Muscle of back (tissue), 13 donors: ENCODE data around the gene HOMER3. TPM values are rescaled to one million over a fixed set of nuclear protein-coding genes. Genes with fewer than 3 reads are reported as not detected.

Source experiments
- DNase-seq, 3 donors: peaks; one replicate each; pipeline versions ENCODE4 v3.0.0 to v3.0.0-alpha.2; 2013
- long read RNA-seq, 9 donors: transcript quantifications; one replicate each; lab custom pipeline, GENCODE V29; 2026
- polyA plus RNA-seq, 10 donors: library from polyadenylated mRNA; unstranded; fragments of 120-200 nt; gene quantifications; one replicate each; pipeline ENCODE4 v1.2.1, GENCODE V29; 2013; ENCODE audit not compliant: insufficient read length in 10 of 10

HOMER3 gene
- 10 to 100 TPM; 56.0 to 77.6 (median 63.5) TPM for polyA plus RNA-seq
- long read RNA-seq, donor 1, transcript HOMER3-202 (10 exons, 1,557 nt) = major isoform, 26 of 29 reads
- long read RNA-seq, donor 1, partial matches to known transcripts = 0 of 29 reads
- long read RNA-seq, donor 1, other reads (novel, unspliced or antisense) = 0 of 29 reads
- long read RNA-seq, donor 2, transcript HOMER3-202 (10 exons, 1,557 nt) = major isoform, 13 of 15 reads
- long read RNA-seq, donor 2, partial matches to known transcripts = 0 of 15 reads
- long read RNA-seq, donor 2, other reads (novel, unspliced or antisense) = 0 of 15 reads
- long read RNA-seq, donor 3 = 0 reads
- long read RNA-seq, donor 4, transcript HOMER3-202 (10 exons, 1,557 nt) = major isoform, 13 of 15 reads
- long read RNA-seq, donor 4, partial matches to known transcripts = 0 of 15 reads
- long read RNA-seq, donor 4, other reads (novel, unspliced or antisense) = 0 of 15 reads
- long read RNA-seq, donor 5, transcript HOMER3-202 (10 exons, 1,557 nt) = major isoform, 19 of 38 reads
- long read RNA-seq, donor 5, partial matches to known transcripts = 15 of 38 reads
- long read RNA-seq, donor 5, other reads (novel, unspliced or antisense) = 0 of 38 reads
- long read RNA-seq, donor 6, transcript HOMER3-202 (10 exons, 1,557 nt) = major isoform, 17 of 19 reads
- long read RNA-seq, donor 6, partial matches to known transcripts = 0 of 19 reads
- long read RNA-seq, donor 6, other reads (novel, unspliced or antisense) = 0 of 19 reads
- long read RNA-seq, donor 7, transcript HOMER3-202 (10 exons, 1,557 nt) = major isoform, 9 of 11 reads
- long read RNA-seq, donor 7, partial matches to known transcripts = 0 of 11 reads
- long read RNA-seq, donor 7, other reads (novel, unspliced or antisense) = 0 of 11 reads
- long read RNA-seq, donor 8, partial matches to known transcripts = 0 of 4 reads
- long read RNA-seq, donor 8, other reads (novel, unspliced or antisense) = 0 of 4 reads
- long read RNA-seq, donor 9, partial matches to known transcripts = 0 of 6 reads
- long read RNA-seq, donor 9, other reads (novel, unspliced or antisense) = 0 of 6 reads

DNA sequence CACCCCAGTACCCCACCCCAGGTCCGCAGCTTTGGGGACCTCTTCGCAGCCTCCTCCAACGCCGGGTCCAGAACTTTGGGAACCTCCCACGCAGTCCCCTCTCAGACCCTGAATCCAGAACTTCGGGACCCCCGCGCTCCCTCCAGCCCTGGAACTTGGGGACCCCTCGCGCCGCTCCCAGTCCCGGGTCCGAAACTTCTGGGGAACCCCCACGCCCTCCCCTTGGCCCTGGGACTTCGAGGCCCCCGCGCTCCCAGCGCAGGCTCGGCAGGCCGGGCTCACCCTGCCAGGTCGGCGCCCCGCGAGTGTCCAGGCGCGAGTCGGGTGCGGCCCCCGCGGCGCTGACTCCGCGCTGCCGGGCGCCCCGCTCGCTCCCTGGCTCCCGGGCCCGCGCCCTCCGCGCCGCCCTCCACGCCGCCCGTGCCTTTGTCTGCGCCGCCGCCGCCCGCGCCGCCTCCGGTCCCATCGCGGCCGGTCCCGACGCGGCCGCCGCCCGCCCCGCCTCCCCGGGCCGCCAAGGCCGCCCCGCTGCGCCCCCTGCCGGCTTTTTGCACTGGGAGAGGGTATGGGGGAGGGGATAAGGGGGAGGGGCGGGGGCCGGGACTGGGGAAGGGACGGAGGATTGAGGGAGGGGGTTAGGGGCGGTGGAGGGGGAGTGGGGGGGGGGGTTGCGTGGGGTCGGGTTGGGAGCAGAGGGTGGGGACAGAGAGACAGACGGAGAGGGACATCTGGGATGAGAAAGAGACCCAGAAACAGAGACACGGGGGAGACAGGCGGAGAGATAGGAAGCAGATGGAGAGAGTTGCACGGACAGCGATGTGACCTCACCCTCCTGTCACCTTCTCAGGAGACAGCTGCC is at the start of gene HOMER3:
HOMER3 (minus strand) TSS at position 449 of the 859 bp plus-strand sequence. CDS start 2,235 bp downstream, outside the sequence.
- peak; percentile 68 to 83 (median 82) for DNase-seq

- DNase-seq = no peak
Measured at GRCh38 chr19:18990128-18990708, 49.2 kb upstream of the HOMER3 start.

- DNase-seq = no peak
Measured at GRCh38 chr19:18989316-18989715, 48.3 kb upstream of the HOMER3 start.

GRCh38 chr19:18987456-18987855 is 46.4 kb upstream of the HOMER3 start:
- no peak for DNase-seq

GRCh38 chr19:18985257-18985656 is 44.2 kb upstream of the HOMER3 start:
- peak in 2 of 3 donors; percentile 22 to 62 for DNase-seq

DNA sequence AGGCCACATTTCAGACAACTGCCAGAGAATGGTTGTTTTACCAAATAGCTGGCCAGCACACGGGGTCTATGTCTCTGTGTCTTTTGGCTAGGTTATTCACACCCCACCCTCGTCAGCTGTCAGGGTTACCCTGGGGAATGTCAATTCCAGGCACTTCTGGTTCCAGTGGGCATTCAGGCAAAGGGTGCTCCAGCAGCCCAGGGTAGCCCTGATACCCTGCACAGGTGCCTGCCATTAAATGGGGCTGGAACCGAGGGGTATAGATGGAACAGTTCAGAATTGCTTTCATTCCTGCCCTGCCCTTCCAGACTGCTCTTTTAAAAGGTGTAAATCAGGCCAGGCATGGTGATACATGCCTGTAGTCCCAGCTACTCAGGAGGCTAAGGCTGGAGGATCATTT is 43.2 kb upstream of the HOMER3 start:
- no peak for DNase-seq

- no peak for DNase-seq
Measured at GRCh38 chr19:18982669-18983068, 41.7 kb upstream of the HOMER3 start.

GRCh38 chr19:18980432-18981020 is 39.5 kb upstream of the HOMER3 start:
- no peak for DNase-seq

DNA sequence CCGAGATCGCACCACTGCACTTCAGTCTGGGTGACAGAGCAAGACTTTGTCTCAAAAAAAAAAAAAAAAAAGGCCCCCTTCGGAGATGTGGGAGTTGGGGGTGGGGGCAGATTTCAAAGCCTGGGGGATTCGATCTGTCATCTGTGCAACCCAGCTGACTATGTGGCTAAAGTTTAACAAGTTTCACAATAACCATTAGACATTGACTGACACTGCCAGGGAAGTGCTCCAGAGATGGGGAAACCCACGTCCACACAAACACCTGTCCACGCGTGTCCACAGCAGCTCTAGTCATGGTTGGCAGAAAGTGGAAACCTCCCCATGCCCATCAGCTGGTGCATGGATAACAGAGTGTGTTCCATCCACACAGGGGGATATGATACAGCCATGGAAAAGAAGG is 37.6 kb upstream of the HOMER3 start:
- DNase-seq = no peak

DNA sequence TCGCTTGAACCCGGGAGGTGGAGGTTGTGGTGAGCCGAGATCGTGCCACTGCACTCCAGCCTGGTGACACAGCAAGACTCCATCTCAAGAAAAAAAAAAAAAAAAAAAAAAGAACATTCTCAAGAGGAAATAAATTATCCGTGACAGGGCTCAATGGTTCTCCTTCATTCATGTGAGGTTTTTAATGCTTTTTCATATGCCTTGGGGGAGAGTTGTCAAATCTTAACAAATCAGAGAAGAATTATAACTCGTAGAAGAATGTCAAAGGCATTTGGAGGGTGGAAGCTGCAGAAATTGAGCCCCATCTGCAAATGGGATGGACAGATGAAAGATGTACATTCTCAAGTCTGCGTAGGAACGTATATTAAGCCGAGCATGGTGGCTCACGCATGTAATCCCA is 34.9 kb upstream of the HOMER3 start:
- DNase-seq = no peak

DNA sequence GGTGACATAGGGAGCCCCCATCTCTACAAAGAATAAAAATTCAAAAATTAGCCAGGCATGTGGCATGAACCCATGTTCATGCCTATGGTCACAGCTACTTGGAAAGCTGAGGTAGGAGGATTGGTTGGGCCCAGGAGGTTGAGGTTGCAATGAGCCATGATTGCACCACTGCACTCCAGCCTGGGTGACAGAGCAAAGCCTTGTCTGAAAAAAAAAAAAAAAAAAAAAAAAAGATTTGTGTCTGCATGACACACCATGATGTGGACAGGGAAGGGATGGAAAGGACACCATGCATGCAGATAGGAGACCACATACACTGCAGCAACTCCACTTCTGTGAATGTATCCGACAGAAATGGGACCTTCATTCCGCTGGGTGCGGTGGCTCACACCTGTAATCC is 34.0 kb upstream of the HOMER3 start:
- no peak for DNase-seq

DNA sequence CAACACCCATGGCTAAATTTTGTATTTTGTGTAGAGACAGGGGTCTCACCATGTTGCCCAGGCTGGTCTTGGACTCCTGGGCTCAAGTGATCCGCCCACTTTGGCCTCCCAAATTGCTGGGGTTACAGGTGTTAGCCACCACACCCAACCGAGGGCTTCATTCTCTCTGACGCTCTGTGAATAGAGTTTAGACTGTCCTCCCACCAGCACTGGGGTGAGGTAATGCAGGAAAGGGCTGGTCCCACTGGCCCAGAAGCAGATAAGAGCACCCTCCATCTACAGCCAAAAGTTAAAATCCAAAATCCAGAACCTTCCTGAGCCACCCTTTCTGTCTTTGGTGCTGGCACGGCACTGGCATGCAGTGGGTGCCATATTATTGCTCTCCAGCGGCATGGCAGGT is 31.8 kb upstream of the HOMER3 start:
- DNase-seq = no peak

DNA sequence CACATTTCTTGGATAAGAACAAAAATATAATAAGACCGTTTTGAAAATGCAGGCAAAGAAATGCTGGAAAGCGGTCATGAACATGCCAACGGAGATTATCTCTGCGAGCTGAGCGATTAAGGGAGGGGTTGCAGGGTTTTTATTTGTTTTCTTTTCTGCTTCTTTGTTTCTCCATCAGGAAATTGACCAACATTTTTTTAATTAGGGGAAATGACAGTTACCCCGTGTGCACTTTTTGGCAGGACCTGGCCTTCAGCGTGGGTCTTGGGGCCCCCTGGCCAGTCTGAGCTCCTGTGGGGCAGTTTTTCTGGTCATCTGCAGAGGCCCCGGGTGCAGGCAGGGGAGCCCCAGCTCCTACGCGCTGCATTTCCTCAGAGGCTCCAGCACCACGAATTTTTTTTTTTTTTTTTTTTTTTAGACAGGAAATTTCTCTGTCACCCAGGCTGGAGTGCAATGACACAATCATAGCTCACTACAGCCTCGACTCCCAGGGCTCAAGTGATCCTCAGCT is 31.3 kb upstream of the HOMER3 start:
- DNase-seq = no peak

DNA sequence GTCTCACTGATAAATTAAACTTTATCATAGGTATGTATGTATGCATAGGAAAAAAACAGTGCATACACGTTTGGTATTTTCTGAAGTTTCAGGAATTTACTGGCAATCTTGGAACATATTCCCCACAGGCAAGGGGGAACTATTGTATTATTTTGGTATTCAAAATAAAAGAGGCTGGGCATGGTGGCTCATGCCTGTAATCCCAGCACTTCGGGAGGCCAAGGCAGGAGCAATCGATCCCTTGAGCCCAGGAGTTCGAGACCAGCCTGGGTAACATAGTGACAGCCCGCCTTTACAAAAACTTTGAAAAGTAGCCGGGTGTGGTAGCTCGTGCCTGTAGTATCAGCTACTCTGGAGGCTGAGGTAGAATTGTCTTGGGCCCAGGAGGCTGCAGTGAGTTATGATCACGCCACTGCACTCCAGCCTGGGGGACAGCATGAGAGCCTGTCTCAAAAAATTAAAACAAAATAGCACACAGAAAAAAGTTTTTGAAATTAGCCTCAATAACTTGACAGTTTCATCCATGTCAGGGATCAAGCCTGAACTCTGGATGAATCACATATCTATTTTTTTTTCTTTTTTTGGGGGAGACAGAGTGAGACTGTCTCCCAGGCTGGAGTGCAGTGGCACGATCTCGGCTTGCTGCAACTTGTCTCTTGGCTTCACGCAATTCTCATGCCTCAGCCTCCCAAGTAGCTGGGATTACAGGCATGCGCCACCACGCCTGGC is 29.1 kb upstream of the HOMER3 start:
- DNase-seq = no peak

GRCh38 chr19:18967358-18968146 is 26.5 kb upstream of the HOMER3 start:
- DNase-seq = peak; percentile 33 to 68 (median 42)

GRCh38 chr19:18966307-18966706 is 25.3 kb upstream of the HOMER3 start:
- no peak for DNase-seq

GRCh38 chr19:18964121-18964520 is 23.1 kb upstream of the HOMER3 start:
- DNase-seq = no peak

GRCh38 chr19:18961767-18962620 is 21.0 kb upstream of the HOMER3 start:
- DNase-seq = no peak
